GM21381 (cell line): ENCODE measurements around the gene LAMA2.

Experiments
- ATAC-seq: cut with Tn5 transposase; IDR thresholded peaks from one replicate; pipeline ENCODE4 v1.9.1; 2021; ENCODE audit warnings: mild to moderate bottlenecking, moderate library complexity; ENCODE audit not compliant: unreplicated experiment

Gene LAMA2

GRCh38 chr6:129287231-129288177, 404.6 kb downstream of the LAMA2 start:
- no peak for ATAC-seq

- no peak for ATAC-seq
These were observed 406.5 kb downstream of the LAMA2 start for GRCh38 chr6:129289442-129289841.

GRCh38 chr6:129292836-129293235, 409.9 kb downstream of the LAMA2 start:
- no peak for ATAC-seq

- no peak for ATAC-seq
These were observed 414.7 kb downstream of the LAMA2 start for GRCh38 chr6:129297592-129297991.

GRCh38 chr6:129302671-129303070, 419.7 kb downstream of the LAMA2 start:
- ATAC-seq, result no peak

- no peak for ATAC-seq
These were observed 423.9 kb downstream of the LAMA2 start for GRCh38 chr6:129306826-129307225.

GRCh38 chr6:129307845-129308244, 424.9 kb downstream of the LAMA2 start:
- no peak for ATAC-seq

- ATAC-seq, result no peak
These were observed 426.2 kb downstream of the LAMA2 start for GRCh38 chr6:129309154-129309553.

- ATAC-seq, result no peak
These were observed 429.9 kb downstream of the LAMA2 start for GRCh38 chr6:129312880-129313279.

- ATAC-seq, result no peak
These were observed 431.6 kb downstream of the LAMA2 start for GRCh38 chr6:129314575-129314974.

- ATAC-seq, result no peak
These were observed 435.2 kb downstream of the LAMA2 start for GRCh38 chr6:129317931-129318820.

- no peak for ATAC-seq
These were observed 438.0 kb downstream of the LAMA2 start for GRCh38 chr6:129320892-129321291.

GRCh38 chr6:129321303-129321702, 438.4 kb downstream of the LAMA2 start:
- ATAC-seq, result no peak

GRCh38 chr6:129324345-129324744, 441.4 kb downstream of the LAMA2 start:
- ATAC-seq, result no peak

- no peak for ATAC-seq
These were observed 446.7 kb downstream of the LAMA2 start for GRCh38 chr6:129329678-129330077.

GRCh38 chr6:129331450-129332138, 448.7 kb downstream of the LAMA2 start:
- ATAC-seq, result no peak

- ATAC-seq, result no peak
These were observed 452.9 kb downstream of the LAMA2 start for GRCh38 chr6:129335792-129336191.

- no peak for ATAC-seq
These were observed 455.7 kb downstream of the LAMA2 start for GRCh38 chr6:129338683-129339082.

- ATAC-seq, result no peak
These were observed 458.0 kb downstream of the LAMA2 start for GRCh38 chr6:129340983-129341382.

GRCh38 chr6:129342243-129342642, 459.3 kb downstream of the LAMA2 start:
- no peak for ATAC-seq

- ATAC-seq, result no peak
These were observed 459.9 kb downstream of the LAMA2 start for GRCh38 chr6:129342796-129343195.
